Thyroid gland (tissue), 4 donors: ENCODE results near the gene LMF2.

ENCODE experiments used
- POLR2A ChIP-seq, 2 donors: fragments of 450-650 bp; IDR thresholded peaks; one replicate each; pipeline ENCODE4 v1.6.1; 2017; ENCODE audit warnings: antibody characterized with exemption in 2 of 2, mild to moderate bottlenecking in 2 of 2, moderate library complexity in 1 of 2
- TF ChIP-seq, protein P1 (sequence below), 6 experiments: fragments of 200-600 bp in 3 of 6; fragments of 450-650 bp in 3 of 6; sonication (generic) in 3 of 6; IDR thresholded peaks; one replicate each; pipeline ENCODE4 v1.5.1; 2016 to 2019; ENCODE audit warnings: antibody characterized with exemption in 6 of 6, mild to moderate bottlenecking in 2 of 6, inconsistent platforms in 1 of 6, moderate library complexity in 1 of 6

DNA sequence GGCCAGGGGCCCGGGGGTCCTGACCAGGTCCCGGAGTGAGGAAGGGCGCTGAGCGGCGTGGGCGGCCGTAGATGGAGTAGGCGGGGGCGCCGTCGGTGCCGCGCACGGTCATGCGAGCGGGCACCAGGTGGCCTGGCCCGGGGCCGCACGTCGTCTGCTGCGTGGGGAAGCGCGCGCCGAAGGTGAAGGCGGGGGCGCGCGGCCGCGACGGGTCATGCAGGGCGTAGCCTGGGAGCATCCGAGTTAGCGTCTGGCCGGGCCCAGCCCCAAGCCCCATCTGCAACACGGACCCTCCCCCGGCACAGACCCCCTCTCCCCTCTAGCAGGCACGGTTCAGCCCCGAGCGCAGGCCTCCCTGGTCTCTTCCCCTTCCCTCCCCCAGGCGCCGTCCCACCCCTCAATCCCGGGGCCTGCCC is 24.1 kb upstream of the LMF2 start:
- TF ChIP-seq, protein P1, sequence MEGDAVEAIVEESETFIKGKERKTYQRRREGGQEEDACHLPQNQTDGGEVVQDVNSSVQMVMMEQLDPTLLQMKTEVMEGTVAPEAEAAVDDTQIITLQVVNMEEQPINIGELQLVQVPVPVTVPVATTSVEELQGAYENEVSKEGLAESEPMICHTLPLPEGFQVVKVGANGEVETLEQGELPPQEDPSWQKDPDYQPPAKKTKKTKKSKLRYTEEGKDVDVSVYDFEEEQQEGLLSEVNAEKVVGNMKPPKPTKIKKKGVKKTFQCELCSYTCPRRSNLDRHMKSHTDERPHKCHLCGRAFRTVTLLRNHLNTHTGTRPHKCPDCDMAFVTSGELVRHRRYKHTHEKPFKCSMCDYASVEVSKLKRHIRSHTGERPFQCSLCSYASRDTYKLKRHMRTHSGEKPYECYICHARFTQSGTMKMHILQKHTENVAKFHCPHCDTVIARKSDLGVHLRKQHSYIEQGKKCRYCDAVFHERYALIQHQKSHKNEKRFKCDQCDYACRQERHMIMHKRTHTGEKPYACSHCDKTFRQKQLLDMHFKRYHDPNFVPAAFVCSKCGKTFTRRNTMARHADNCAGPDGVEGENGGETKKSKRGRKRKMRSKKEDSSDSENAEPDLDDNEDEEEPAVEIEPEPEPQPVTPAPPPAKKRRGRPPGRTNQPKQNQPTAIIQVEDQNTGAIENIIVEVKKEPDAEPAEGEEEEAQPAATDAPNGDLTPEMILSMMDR (IDR thresholded peaks at IDR 0.05), result no peak
- TF ChIP-seq POLR2A (IDR thresholded peaks at IDR 0.05), result no peak
